Natural killer cell (primary cell): ENCODE measurements around the gene FIBCD1. TPM values are rescaled to one million over a fixed set of nuclear protein-coding genes. Genes with fewer than 3 reads are reported as not detected.

Experiments used
- ATAC-seq, 3 donors: fragments of 150-1000 bp in 2 of 3; fragments of 200-7000 bp in 1 of 3; cut with Tn5 transposase; 1 replicate in 1 of 3; 2 replicates in 2 of 3; pipeline ENCODE4 v1.10.0; 2021; ENCODE audit warnings: mild to moderate bottlenecking in 2 of 3, moderate library complexity in 2 of 3
- DNase-seq, 2 donors: peaks; one replicate each; pipeline versions ENCODE4 v3.0.0 to v3.0.0-alpha.2; 2013 to 2021; ENCODE audit warnings: mixed read lengths in 1 of 2
- H3K27ac ChIP-seq: one replicate; pipeline ENCODE4 v1.5.1; 2013; ENCODE audit warnings: mild to moderate bottlenecking, low read length
- H3K27me3 ChIP-seq: one replicate; pipeline ENCODE4 v1.6.1; 2013; ENCODE audit warnings: low read length; ENCODE audit not compliant: control insufficient read depth, insufficient read depth
- H3K36me3 ChIP-seq: one replicate; pipeline ENCODE4 v1.6.1; 2013; ENCODE audit warnings: low read length; ENCODE audit not compliant: control insufficient read depth, insufficient read depth
- H3K4me1 ChIP-seq: one replicate; pipeline ENCODE4 v1.6.1; 2013; ENCODE audit warnings: low read length; ENCODE audit not compliant: control insufficient read depth, insufficient read depth
- H3K4me3 ChIP-seq: one replicate; pipeline ENCODE4 v1.5.1; 2013; ENCODE audit warnings: low read length
- H3K9me3 ChIP-seq: one replicate; pipeline ENCODE4 v1.6.1; 2013; ENCODE audit warnings: low read length; ENCODE audit not compliant: control insufficient read depth, insufficient read depth
- H3K27ac Mint-ChIP-seq, 2 donors: one replicate each; pipeline ENCODE4 v1.8.0; 2022; ENCODE audit warnings: mild to moderate bottlenecking in 2 of 2, mixed read lengths in 2 of 2, moderate library complexity in 1 of 2
- H3K27me3 Mint-ChIP-seq, 2 donors: one replicate each; pipeline ENCODE4 v1.8.0; 2022; ENCODE audit warnings: low read depth in 2 of 2, mixed read lengths in 2 of 2
- H3K36me3 Mint-ChIP-seq: one replicate; pipeline ENCODE4 v1.8.0; 2022; ENCODE audit warnings: mixed read lengths
- H3K4me1 Mint-ChIP-seq, 2 donors: one replicate each; pipeline ENCODE4 v1.8.0; 2022; ENCODE audit warnings: mixed read lengths in 2 of 2
- H3K4me3 Mint-ChIP-seq: one replicate; pipeline ENCODE4 v1.8.0; 2022; ENCODE audit warnings: mild to moderate bottlenecking, moderate library complexity, mixed read lengths
- H3K9me3 Mint-ChIP-seq, 2 donors: one replicate each; pipeline ENCODE4 v1.8.0; 2022; ENCODE audit warnings: mixed read lengths in 2 of 2
- WGBS: methylation state at CpG from one replicate; pipeline ENCODE4 v1.1.7; 2013; ENCODE audit warnings: missing lambda C conversion rate; ENCODE audit not compliant: insufficient coverage; 5-methylcytosine and 5-hydroxymethylcytosine counted together
- intact Hi-C: fragments of 100-400 bp; cut with micrococcal nuclease; formaldehyde crosslinking; loops from one replicate; pipeline ENCODE4 v1.14.2; 2022
- total RNA-seq, 4 donors: library from RNA; stranded (reverse); fragments of 120-200 nt in 1 of 4; gene quantifications; one replicate each; pipeline versions ENCODE4 v1.2.3 to v1.2.4, GENCODE V29; 2013 to 2022
- TF ChIP-seq, protein P1 (sequence below): fragments of 200-600 bp; IDR thresholded peaks from one replicate; pipeline ENCODE4 v1.8.0; 2022; ENCODE audit warnings: antibody characterized with exemption

Gene FIBCD1
- total RNA-seq, 3 donors from 2014 or later (not counting 1 experiment from before 2014, with no cell fraction given), result not detected

DNA sequence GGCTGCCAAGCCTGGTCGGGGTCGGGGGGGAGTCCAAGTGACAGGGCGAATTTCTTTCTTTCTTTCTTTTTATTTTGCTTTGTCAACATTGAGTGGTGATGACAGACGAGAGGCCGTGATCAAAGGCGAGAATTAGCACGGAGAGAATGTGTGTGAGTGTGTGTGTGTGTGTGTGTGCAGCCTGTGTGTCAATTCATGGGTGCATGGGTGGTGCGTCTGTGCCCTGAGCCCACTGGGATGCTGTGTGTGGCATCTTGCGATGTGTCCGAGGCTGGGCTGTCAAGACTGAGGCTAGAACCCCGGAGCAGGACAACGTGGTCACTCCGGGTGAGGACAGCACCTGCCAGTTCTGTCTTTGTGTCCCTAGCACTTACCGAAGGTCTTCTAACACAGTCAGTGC lies 4.7 kb upstream of the FIBCD1 start:
- Mint-ChIP-seq H3K36me3 (no peaks in the 10 kb centered on the region), H3K9me3 (no peaks in the 10 kb centered on the region), H3K4me3 (no peak overlapping the region), H3K27ac (no peak overlapping the region), H3K4me1 (peaks cover 0 to 9% of the 10 kb centered on the region in 2 donors), H3K27me3 (peaks cover 25 to 35% of the 10 kb centered on the region in 2 donors)
- WGBS, result 71% methylated on average over 14 of the region's 14 CpGs
- no peak for DNase-seq
- H3K36me3 ChIP-seq, result no peaks in the 10 kb centered on the region
- no peak overlapping the region for H3K27ac ChIP-seq
- H3K27me3 ChIP-seq, result peaks cover 12% of the 10 kb centered on the region
- no peak overlapping the region for H3K4me3 ChIP-seq
- TF ChIP-seq, protein P1, sequence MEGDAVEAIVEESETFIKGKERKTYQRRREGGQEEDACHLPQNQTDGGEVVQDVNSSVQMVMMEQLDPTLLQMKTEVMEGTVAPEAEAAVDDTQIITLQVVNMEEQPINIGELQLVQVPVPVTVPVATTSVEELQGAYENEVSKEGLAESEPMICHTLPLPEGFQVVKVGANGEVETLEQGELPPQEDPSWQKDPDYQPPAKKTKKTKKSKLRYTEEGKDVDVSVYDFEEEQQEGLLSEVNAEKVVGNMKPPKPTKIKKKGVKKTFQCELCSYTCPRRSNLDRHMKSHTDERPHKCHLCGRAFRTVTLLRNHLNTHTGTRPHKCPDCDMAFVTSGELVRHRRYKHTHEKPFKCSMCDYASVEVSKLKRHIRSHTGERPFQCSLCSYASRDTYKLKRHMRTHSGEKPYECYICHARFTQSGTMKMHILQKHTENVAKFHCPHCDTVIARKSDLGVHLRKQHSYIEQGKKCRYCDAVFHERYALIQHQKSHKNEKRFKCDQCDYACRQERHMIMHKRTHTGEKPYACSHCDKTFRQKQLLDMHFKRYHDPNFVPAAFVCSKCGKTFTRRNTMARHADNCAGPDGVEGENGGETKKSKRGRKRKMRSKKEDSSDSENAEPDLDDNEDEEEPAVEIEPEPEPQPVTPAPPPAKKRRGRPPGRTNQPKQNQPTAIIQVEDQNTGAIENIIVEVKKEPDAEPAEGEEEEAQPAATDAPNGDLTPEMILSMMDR, result no peak
- H3K4me1 ChIP-seq, result peaks cover 5% of the 10 kb centered on the region
- intact Hi-C loops, result loop anchor here (5.0 kb wide), 1 partner anchor 171 kb away; no protein-coding TSS in a partner anchor
- H3K9me3 ChIP-seq, result no peaks in the 10 kb centered on the region
- no peak for ATAC-seq

DNA sequence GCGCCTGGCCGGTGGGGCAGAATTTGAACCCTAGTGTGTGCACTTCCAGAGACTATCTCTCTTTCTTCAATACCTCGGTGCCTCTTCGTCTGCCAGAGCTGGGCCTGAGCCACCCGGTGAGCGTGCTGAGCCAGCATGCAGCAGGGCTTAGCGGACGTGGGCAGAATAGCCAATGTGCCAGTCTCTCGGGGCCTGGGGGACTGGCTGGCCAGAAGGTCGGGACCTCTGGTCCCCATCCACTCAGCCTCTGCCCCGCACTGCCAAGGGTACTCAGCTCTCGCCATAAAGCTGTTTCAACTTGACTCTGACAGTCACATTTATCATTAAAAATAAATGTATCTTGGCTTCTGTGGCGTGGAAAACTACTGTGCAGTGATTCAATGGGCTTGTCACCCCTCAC lies 4.2 kb upstream of the FIBCD1 start:
- no peaks in the 10 kb centered on the region for H3K9me3 ChIP-seq
- H3K27ac Mint-ChIP-seq, result no peak overlapping the region
- H3K36me3 ChIP-seq, result no peaks in the 10 kb centered on the region
- H3K4me3 Mint-ChIP-seq, result no peak overlapping the region
- H3K4me3 ChIP-seq, result no peak overlapping the region
- no peaks in the 10 kb centered on the region for H3K9me3 Mint-ChIP-seq
- no peak for ATAC-seq
- TF ChIP-seq, protein P1, result no peak
- no peak overlapping the region for H3K27ac ChIP-seq
- peaks cover 5% of the 10 kb centered on the region for H3K4me1 ChIP-seq
- intact Hi-C loops, result loop anchor here (5.0 kb wide), 1 partner anchor 171 kb away; no protein-coding TSS in a partner anchor
- 84% methylated on average over 13 of the region's 13 CpGs for WGBS
- H3K36me3 Mint-ChIP-seq, result no peaks in the 10 kb centered on the region
- peaks cover 12% of the 10 kb centered on the region for H3K27me3 ChIP-seq
- H3K4me1 Mint-ChIP-seq, result peaks cover 0 to 9% of the 10 kb centered on the region in 2 donors
- DNase-seq, result no peak
- H3K27me3 Mint-ChIP-seq, result peaks cover 22 to 36% of the 10 kb centered on the region in 2 donors

DNA sequence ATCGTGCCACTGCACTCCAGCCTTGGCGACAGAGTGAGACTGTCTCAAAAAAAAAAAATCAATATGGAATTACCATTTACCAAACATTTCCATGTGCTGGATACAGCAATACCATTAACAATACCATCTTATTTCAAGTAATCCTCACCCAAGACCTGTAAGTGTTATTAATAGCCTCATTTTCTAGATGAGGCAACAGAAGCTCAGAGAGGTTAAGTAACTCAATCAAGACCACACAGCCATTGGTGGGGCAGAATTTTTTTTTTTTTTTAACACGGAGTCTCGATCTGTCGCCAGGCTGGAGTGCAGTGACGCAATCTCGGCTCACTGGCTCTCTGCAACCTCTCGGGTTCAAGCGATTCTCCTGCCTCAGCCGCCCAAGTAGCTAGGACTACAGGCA lies 3.6 kb upstream of the FIBCD1 start:
- peaks cover 5% of the 10 kb centered on the region for H3K4me1 ChIP-seq
- no peaks in the 10 kb centered on the region for H3K36me3 ChIP-seq
- H3K9me3 Mint-ChIP-seq, result no peaks in the 10 kb centered on the region
- 90% methylated on average over 10 of the region's 10 CpGs for WGBS
- no peaks in the 10 kb centered on the region for H3K9me3 ChIP-seq
- H3K27ac ChIP-seq, result no peak overlapping the region
- no peak overlapping the region for H3K27ac Mint-ChIP-seq
- no peak for DNase-seq
- intact Hi-C loops, result loop anchor here (5.0 kb wide), 1 partner anchor 170 kb away; no protein-coding TSS in a partner anchor
- H3K4me3 ChIP-seq, result no peak overlapping the region
- peaks cover 12% of the 10 kb centered on the region for H3K27me3 ChIP-seq
- H3K36me3 Mint-ChIP-seq, result no peaks in the 10 kb centered on the region
- TF ChIP-seq, protein P1, result no peak
- H3K4me1 Mint-ChIP-seq, result peaks cover 0 to 9% of the 10 kb centered on the region in 2 donors
- no peak overlapping the region for H3K4me3 Mint-ChIP-seq
- H3K27me3 Mint-ChIP-seq, result peaks cover 22 to 36% of the 10 kb centered on the region in 2 donors
- ATAC-seq, result no peak

DNA sequence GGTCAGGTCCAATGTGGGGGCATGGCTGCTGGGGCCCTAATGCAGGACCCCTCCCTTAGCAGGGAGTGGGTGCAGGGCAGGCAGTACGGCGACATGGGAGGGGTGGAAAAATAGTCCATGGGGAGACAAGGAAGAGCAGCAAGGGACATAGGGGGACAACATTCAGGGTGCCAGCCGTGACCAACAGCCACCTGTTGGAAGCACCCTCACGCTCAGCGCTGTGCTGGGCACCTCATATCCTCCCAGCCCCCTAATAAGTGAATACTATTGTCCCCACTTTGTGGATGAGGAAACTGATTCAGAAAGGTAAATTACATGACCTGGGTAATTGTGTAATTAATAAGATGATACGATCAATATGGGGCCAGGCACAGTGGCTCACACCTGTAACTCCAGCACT lies 3.0 kb upstream of the FIBCD1 start:
- intact Hi-C loops, result loop anchor here (5.0 kb wide), 1 partner anchor 170 kb away; no protein-coding TSS in a partner anchor
- peaks cover 12% of the 10 kb centered on the region for H3K27me3 ChIP-seq
- ATAC-seq, result no peak
- DNase-seq, result no peak
- 91% methylated on average over 4 of the region's 6 CpGs for WGBS
- H3K4me1 ChIP-seq, result peaks cover 5% of the 10 kb centered on the region
- TF ChIP-seq, protein P1, result no peak
- H3K9me3 ChIP-seq, result no peaks in the 10 kb centered on the region
- H3K27me3 Mint-ChIP-seq, result peaks cover 28 to 35% of the 10 kb centered on the region in 2 donors
- H3K27ac ChIP-seq, result no peak overlapping the region
- no peak overlapping the region for H3K4me3 ChIP-seq
- H3K36me3 Mint-ChIP-seq, result no peaks in the 10 kb centered on the region
- H3K36me3 ChIP-seq, result no peaks in the 10 kb centered on the region
- H3K4me1 Mint-ChIP-seq, result peaks cover 0 to 9% of the 10 kb centered on the region in 2 donors
- H3K27ac Mint-ChIP-seq, result no peak overlapping the region
- H3K4me3 Mint-ChIP-seq, result no peak overlapping the region
- no peaks in the 10 kb centered on the region for H3K9me3 Mint-ChIP-seq
